Activated naive CD4-positive, alpha-beta T cell treated with anti-CD3 and anti-CD28 coated beads, Interleukin-2, amount 50 U/mL, for 24 hours (primary cell): ENCODE data around the gene PLCH2.
A peak's percentile ranks its signal among the peaks of the same experiment; 100 is the strongest.

Experiments
- H3K27ac Mint-ChIP-seq: one replicate; pipeline ENCODE4 v1.8.0; 2021; ENCODE audit warnings: mild to moderate bottlenecking, mixed read lengths
- H3K27me3 Mint-ChIP-seq: one replicate; pipeline ENCODE4 v1.8.0; 2021; ENCODE audit warnings: mixed read lengths
- H3K36me3 Mint-ChIP-seq: one replicate; pipeline ENCODE4 v1.8.0; 2021; ENCODE audit warnings: mixed read lengths
- H3K4me1 Mint-ChIP-seq: one replicate; pipeline ENCODE4 v1.8.0; 2021; ENCODE audit warnings: mixed read lengths
- H3K4me3 Mint-ChIP-seq: one replicate; pipeline ENCODE4 v1.8.0; 2021; ENCODE audit warnings: mild to moderate bottlenecking, mixed read lengths
- H3K9me3 Mint-ChIP-seq: one replicate; pipeline ENCODE4 v1.8.0; 2021; ENCODE audit warnings: mixed read lengths

The PLCH2 gene

DNA sequence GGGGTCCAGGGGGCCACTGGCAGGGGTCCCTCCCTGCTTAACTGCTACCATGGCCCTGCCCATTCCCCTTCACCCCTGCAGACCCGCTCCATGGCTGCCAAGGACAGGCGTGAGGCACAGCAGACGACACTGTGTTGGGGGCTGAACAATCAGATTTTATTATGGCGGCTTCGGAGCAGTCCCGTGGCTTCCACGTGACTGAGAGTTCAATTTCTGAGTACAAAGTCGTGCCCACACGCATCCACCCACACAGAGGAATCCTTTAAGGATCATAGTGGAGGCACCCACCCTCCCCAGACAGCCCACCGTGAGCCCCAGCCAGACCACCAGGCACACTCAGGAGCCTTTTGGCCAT, 52.5 kb downstream of the PLCH2 start:
- peak overlapping the region; percentile 78 for H3K4me3 Mint-ChIP-seq
- no peaks in the 10 kb centered on the region for H3K36me3 Mint-ChIP-seq
- no peak overlapping the region for H3K27ac Mint-ChIP-seq
- no peaks in the 10 kb centered on the region for H3K27me3 Mint-ChIP-seq
- no peaks in the 10 kb centered on the region for H3K9me3 Mint-ChIP-seq
- peaks cover 34% of the 10 kb centered on the region for H3K4me1 Mint-ChIP-seq

DNA sequence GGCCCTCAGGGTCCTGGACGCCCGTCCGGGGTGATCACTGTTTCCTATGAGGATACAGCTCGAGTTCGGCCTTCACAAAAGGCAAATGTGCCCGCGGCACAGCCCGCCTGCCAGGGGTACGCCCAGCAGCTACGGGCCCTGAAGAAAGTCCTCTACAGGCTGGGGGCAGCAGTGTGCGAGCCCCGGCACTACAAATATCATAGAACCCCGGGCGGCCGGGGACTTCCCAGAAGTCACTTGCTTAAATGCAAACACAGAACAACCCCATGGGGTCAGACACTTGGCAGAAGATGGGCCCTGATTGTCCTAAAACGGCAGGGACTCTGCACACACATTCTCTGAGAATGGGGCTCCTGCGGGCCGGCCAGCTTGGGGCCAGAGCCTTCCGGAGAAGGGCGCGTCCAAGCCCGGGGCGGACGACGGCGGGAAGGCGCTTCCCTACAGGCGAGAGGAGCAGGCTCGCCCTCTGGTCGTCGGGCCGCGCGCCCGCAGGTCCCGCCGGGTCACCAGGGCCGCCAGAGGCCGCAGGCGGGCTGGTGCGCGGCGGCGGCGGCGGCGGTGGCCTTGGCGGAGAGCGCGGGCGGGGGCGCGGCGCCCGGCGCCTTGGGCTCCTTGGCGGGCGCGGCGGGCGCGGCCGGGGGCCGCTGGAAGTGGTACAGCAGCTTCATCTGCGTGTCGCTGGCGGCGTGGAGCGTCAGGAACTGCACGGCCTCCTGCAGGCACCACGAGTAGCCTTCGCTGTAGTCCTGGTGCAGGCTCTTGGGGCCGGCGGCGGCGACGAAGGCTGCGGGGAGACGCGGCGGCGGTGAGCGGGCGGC, 53.1 kb downstream of the PLCH2 start:
- Mint-ChIP-seq H3K36me3 (no peaks in the 10 kb centered on the region), H3K27me3 (no peaks in the 10 kb centered on the region), H3K27ac (no peak overlapping the region), H3K4me3 (peak overlapping the region; percentile 78), H3K4me1 (peaks cover 28% of the 10 kb centered on the region), H3K9me3 (no peaks in the 10 kb centered on the region)

GRCh38 chr1:2529784-2530512, 53.9 kb downstream of the PLCH2 start, which contains the start of gene HES5:
TSS of gene HES5 (minus strand) at chr1:2530263. CDS start at chr1:2530164, 99 bp downstream.
- Mint-ChIP-seq H3K27me3 (no peaks in the 10 kb centered on the region), H3K9me3 (no peaks in the 10 kb centered on the region), H3K36me3 (no peaks in the 10 kb centered on the region), H3K27ac (no peak within 1 kb of the TSS), H3K4me3 (peak within 1 kb of the TSS; percentile 78), H3K4me1 (peaks cover 20% of the 10 kb centered on the region)

DNA sequence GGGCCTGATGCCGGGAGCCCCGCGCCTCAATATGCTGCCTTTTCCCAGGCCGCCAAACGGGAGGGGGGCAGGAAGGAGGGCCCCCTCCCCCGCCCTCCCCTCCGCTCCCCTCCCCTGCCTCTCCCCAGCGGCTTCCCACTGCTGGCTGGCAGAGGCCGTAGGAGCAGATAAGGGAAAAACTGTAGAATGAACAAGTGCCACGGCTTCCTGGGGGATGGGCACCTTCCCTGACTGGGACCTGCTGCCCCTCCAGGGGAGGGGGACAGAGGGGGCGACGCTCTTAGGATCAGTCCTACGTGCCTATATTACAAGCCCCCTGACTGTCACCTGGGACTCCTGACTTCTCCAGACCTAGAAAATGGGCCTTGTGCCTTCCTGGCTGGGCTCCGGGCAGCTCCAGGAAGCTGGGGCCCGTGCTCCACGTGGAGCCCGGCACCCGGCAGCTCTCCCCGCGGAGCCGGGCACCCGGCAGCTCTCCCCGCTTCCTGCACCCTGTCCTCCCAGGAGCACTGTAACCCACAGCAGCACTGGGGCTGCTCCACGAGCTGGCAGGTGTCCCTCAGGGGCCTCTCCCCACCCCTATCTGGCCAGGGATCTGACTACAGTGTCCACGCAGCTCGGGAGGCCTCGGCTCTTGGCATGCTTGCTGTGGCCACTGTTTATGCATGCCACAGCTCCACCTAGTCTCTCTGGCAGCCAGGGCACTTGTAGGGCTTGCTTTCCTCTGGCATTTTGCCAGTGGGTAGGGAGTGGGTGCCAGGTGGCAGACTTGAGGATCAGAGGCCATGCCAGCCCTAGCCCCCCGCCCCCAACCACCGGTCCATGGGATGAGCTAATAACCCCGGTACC, 54.6 kb downstream of the PLCH2 start:
- Mint-ChIP-seq H3K9me3 (no peaks in the 10 kb centered on the region), H3K27me3 (no peaks in the 10 kb centered on the region), H3K4me1 (peaks cover 15% of the 10 kb centered on the region), H3K36me3 (no peaks in the 10 kb centered on the region), H3K27ac (no peak overlapping the region), H3K4me3 (peak overlapping the region; percentile 39)

- Mint-ChIP-seq H3K9me3 (no peaks in the 10 kb centered on the region), H3K27ac (peak overlapping the region; percentile 35), H3K27me3 (no peaks in the 10 kb centered on the region), H3K36me3 (no peaks in the 10 kb centered on the region), H3K4me3 (no peak overlapping the region), H3K4me1 (peaks cover 9% of the 10 kb centered on the region)
These were observed 56.5 kb downstream of the PLCH2 start for GRCh38 chr1:2532485-2533160.

- Mint-ChIP-seq H3K27ac (no peak overlapping the region), H3K9me3 (no peaks in the 10 kb centered on the region), H3K4me3 (no peak overlapping the region), H3K4me1 (peaks cover 9% of the 10 kb centered on the region), H3K27me3 (no peaks in the 10 kb centered on the region), H3K36me3 (no peaks in the 10 kb centered on the region)
These were observed 57.3 kb downstream of the PLCH2 start for GRCh38 chr1:2533365-2533764.

DNA sequence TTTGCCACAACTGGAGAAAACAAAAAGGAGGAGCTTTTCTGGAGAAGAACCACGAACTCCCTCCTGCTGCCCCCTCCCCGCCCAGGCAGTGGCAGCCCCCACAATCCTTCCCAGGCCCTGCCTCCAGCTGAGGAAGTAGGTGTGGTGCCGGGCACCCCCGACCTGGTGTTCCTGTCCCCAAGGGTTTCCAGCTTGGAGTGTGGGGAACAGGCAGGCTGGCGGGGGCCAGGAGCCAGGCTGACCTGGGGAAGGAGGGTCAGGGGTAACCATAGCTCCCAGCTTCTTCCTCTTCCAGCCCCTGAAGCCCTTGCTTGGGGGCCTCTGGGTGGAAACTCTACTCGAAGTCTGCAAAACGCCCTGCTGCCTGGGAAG, 58.2 kb downstream of the PLCH2 start:
- no peak overlapping the region for H3K4me3 Mint-ChIP-seq
- no peak overlapping the region for H3K27ac Mint-ChIP-seq
- no peaks in the 10 kb centered on the region for H3K36me3 Mint-ChIP-seq
- H3K4me1 Mint-ChIP-seq = peaks cover 3% of the 10 kb centered on the region
- H3K27me3 Mint-ChIP-seq = no peaks in the 10 kb centered on the region
- no peaks in the 10 kb centered on the region for H3K9me3 Mint-ChIP-seq

- Mint-ChIP-seq H3K27ac (peak overlapping the region; percentile 63), H3K27me3 (no peaks in the 10 kb centered on the region), H3K4me1 (peaks cover 3% of the 10 kb centered on the region), H3K36me3 (no peaks in the 10 kb centered on the region), H3K4me3 (no peak overlapping the region), H3K9me3 (no peaks in the 10 kb centered on the region)
These were observed 58.8 kb downstream of the PLCH2 start for GRCh38 chr1:2534687-2535441.

GRCh38 chr1:2535455-2535854, 59.4 kb downstream of the PLCH2 start:
- no peak overlapping the region for H3K27ac Mint-ChIP-seq
- H3K9me3 Mint-ChIP-seq = no peaks in the 10 kb centered on the region
- no peaks in the 10 kb centered on the region for H3K27me3 Mint-ChIP-seq
- H3K4me3 Mint-ChIP-seq = no peak overlapping the region
- H3K36me3 Mint-ChIP-seq = no peaks in the 10 kb centered on the region
- peaks cover 3% of the 10 kb centered on the region for H3K4me1 Mint-ChIP-seq

GRCh38 chr1:2535981-2536380, 59.9 kb downstream of the PLCH2 start:
- Mint-ChIP-seq H3K4me3 (no peak overlapping the region), H3K27me3 (no peaks in the 10 kb centered on the region), H3K9me3 (no peaks in the 10 kb centered on the region), H3K4me1 (peaks cover 1% of the 10 kb centered on the region), H3K27ac (no peak overlapping the region), H3K36me3 (no peaks in the 10 kb centered on the region)

GRCh38 chr1:2537784-2538115, 61.7 kb downstream of the PLCH2 start:
- Mint-ChIP-seq H3K9me3 (no peaks in the 10 kb centered on the region), H3K36me3 (no peaks in the 10 kb centered on the region), H3K27ac (no peak overlapping the region), H3K4me1 (peaks cover 13% of the 10 kb centered on the region), H3K27me3 (no peaks in the 10 kb centered on the region), H3K4me3 (no peak overlapping the region)

DNA sequence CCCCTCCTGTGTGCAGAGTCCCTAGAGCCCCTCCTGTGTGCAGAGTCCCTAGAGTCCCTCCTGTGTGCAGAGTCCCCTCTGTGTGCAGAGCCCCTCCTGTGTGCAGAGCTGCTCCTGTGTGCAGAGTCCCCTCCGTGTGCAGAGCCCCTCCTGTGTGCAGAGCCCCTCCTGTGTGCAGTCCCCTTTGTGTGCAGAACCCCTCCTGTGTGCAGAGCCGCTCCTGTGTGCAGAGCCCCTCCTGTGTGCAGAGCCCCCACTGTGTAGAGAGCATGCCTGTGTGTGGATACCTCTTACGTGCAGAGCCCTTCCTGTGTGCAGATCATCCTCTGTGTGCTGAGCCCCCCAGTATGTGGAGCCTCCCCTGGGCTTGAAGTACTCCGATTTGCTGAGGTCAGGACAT, 62.3 kb downstream of the PLCH2 start:
- H3K27me3 Mint-ChIP-seq = no peaks in the 10 kb centered on the region
- no peaks in the 10 kb centered on the region for H3K9me3 Mint-ChIP-seq
- H3K4me3 Mint-ChIP-seq = no peak overlapping the region
- H3K4me1 Mint-ChIP-seq = peaks cover 13% of the 10 kb centered on the region
- H3K27ac Mint-ChIP-seq = peak overlapping the region; percentile 55
- H3K36me3 Mint-ChIP-seq = no peaks in the 10 kb centered on the region

GRCh38 chr1:2538872-2539271, 62.8 kb downstream of the PLCH2 start:
- peak overlapping the region; percentile 12 for H3K27ac Mint-ChIP-seq
- H3K27me3 Mint-ChIP-seq = no peaks in the 10 kb centered on the region
- no peaks in the 10 kb centered on the region for H3K36me3 Mint-ChIP-seq
- H3K9me3 Mint-ChIP-seq = no peaks in the 10 kb centered on the region
- H3K4me1 Mint-ChIP-seq = peaks cover 13% of the 10 kb centered on the region
- H3K4me3 Mint-ChIP-seq = no peak overlapping the region

- Mint-ChIP-seq H3K4me1 (peaks cover 16% of the 10 kb centered on the region), H3K36me3 (no peaks in the 10 kb centered on the region), H3K27me3 (no peaks in the 10 kb centered on the region), H3K27ac (peak overlapping the region; percentile 12), H3K9me3 (no peaks in the 10 kb centered on the region), H3K4me3 (no peak overlapping the region)
These were observed 63.3 kb downstream of the PLCH2 start for GRCh38 chr1:2539312-2539907.
